Suprapubic skin (tissue), 4 donors: ENCODE data around the gene PDGFC. TPM values are rescaled to one million over a fixed set of nuclear protein-coding genes. Genes with fewer than 3 reads are reported as not detected.

Experiments used
- DNase-seq, 2 donors: peaks; one replicate each; pipeline ENCODE4 v3.0.0-alpha.2; 2019; ENCODE audit warnings: low spot score in 2 of 2
- H3K27ac ChIP-seq: fragments of 200-600 bp; sonication (generic); one replicate; pipeline ENCODE4 v1.5.1; 2019
- H3K27me3 ChIP-seq: fragments of 200-600 bp; sonication (generic); one replicate; pipeline ENCODE4 v1.5.1; 2019
- H3K36me3 ChIP-seq: fragments of 200-600 bp; sonication (generic); one replicate; pipeline ENCODE4 v1.5.1; 2019
- H3K4me1 ChIP-seq: fragments of 200-600 bp; sonication (generic); one replicate; pipeline ENCODE4 v1.5.1; 2019
- H3K4me3 ChIP-seq: fragments of 200-600 bp; sonication (generic); one replicate; pipeline ENCODE4 v1.5.1; 2019; ENCODE audit warnings: mild to moderate bottlenecking
- H3K9me3 ChIP-seq: fragments of 200-600 bp; sonication (generic); one replicate; pipeline ENCODE4 v1.5.1; 2019
- EP300 ChIP-seq: sonication (generic); formaldehyde crosslinking; IDR thresholded peaks from one replicate; pipeline ENCODE4 v1.6.1; 2017; ENCODE audit warnings: antibody characterized with exemption
- POLR2A ChIP-seq, 2 donors: fragments of 450-650 bp; IDR thresholded peaks; one replicate each; pipeline ENCODE4 v1.6.1; 2017; ENCODE audit warnings: antibody characterized with exemption in 2 of 2, mild to moderate bottlenecking in 2 of 2, moderate library complexity in 2 of 2
- POLR2AphosphoS5 ChIP-seq, 3 donors: sonication (generic); formaldehyde crosslinking; IDR thresholded peaks; one replicate each; pipeline ENCODE4 v1.6.1; 2017; ENCODE audit warnings: antibody characterized with exemption in 3 of 3
- WGBS: methylation state at CpG from one replicate; pipeline ENCODE4 v1.1.5; 2018; 5-methylcytosine and 5-hydroxymethylcytosine counted together
- total RNA-seq, 4 donors: library from RNA; depleted of rRNA; stranded (reverse); fragments of >200 nt; gene quantifications; one replicate each; pipeline ENCODE4 v1.1.0, GENCODE V29; 2016
- TF ChIP-seq, protein P1 (sequence below), 2 donors: fragments of 200-600 bp in 1 of 2; fragments of 450-650 bp in 1 of 2; sonication (generic) in 1 of 2; IDR thresholded peaks; one replicate each; pipeline ENCODE4 v1.5.1; 2016 to 2019; ENCODE audit warnings: antibody characterized with exemption in 2 of 2, mild to moderate bottlenecking in 1 of 2, moderate library complexity in 1 of 2

Gene PDGFC
- total RNA-seq, 4 donors from 2014 or later = 12.0 to 26.4 (median 22.4) TPM

DNA sequence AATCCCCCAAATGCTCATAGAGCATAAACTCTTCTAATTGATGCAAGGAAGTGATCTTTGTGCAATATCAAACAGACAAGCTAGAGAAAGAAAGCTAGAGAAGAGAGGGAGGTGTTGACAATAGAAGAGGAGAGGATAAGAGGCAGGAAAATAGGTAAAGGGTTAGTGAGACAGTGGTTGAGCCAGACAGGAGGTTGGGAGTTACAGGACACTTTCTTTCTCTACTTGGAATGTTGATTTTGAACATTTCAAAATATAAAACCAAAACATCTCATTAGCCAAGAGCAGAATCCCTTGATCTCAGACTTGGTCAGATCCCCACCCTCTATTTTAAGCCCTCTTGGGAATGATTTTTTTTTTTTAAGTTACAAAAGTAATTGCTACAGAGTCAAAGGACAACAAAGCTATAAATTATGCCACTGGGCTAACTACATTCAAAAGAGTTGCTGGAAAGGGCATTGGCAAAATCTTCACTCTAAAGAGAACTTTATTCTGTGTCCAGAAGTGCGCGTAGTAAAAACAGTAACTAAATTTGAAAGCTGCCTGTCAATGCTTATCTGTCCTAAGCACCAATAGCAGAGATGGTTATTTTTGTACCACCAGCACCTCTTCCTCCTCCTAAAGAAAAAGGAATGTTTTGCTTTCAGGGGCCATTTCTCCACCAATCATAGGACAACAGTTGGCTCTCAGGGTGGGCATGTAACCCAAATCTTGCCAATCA is 133.8 kb downstream of the PDGFC start:
- Histone ChIP-seq H3K9me3 (peaks cover 17% of the 10 kb centered on the region), H3K27ac (no peak overlapping the region), H3K36me3 (peaks cover 3% of the 10 kb centered on the region), H3K4me3 (no peak overlapping the region), H3K4me1 (no peaks in the 10 kb centered on the region), H3K27me3 (no peaks in the 10 kb centered on the region)
- DNase-seq = no peak
- 76% methylated on average over 2 of the region's 2 CpGs for WGBS
- TF ChIP-seq POLR2A (IDR thresholded peaks at IDR 0.05) = no peak
- TF ChIP-seq POLR2AphosphoS5 (IDR thresholded peaks at IDR 0.05) = no peak
- TF ChIP-seq, protein P1, sequence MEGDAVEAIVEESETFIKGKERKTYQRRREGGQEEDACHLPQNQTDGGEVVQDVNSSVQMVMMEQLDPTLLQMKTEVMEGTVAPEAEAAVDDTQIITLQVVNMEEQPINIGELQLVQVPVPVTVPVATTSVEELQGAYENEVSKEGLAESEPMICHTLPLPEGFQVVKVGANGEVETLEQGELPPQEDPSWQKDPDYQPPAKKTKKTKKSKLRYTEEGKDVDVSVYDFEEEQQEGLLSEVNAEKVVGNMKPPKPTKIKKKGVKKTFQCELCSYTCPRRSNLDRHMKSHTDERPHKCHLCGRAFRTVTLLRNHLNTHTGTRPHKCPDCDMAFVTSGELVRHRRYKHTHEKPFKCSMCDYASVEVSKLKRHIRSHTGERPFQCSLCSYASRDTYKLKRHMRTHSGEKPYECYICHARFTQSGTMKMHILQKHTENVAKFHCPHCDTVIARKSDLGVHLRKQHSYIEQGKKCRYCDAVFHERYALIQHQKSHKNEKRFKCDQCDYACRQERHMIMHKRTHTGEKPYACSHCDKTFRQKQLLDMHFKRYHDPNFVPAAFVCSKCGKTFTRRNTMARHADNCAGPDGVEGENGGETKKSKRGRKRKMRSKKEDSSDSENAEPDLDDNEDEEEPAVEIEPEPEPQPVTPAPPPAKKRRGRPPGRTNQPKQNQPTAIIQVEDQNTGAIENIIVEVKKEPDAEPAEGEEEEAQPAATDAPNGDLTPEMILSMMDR (IDR thresholded peaks at IDR 0.05) = no peak
- TF ChIP-seq EP300 = no peak

- no peak for DNase-seq
- no peaks in the 10 kb centered on the region for H3K36me3 ChIP-seq
- TF ChIP-seq POLR2A (IDR thresholded peaks at IDR 0.05) = no peak
- TF ChIP-seq EP300 = no peak
- TF ChIP-seq, protein P1 (IDR thresholded peaks at IDR 0.05) = no peak
- TF ChIP-seq POLR2AphosphoS5 (IDR thresholded peaks at IDR 0.05) = no peak
- H3K4me3 ChIP-seq = no peak overlapping the region
- no peaks in the 10 kb centered on the region for H3K27me3 ChIP-seq
- H3K27ac ChIP-seq = no peak overlapping the region
- peaks cover 7% of the 10 kb centered on the region for H3K4me1 ChIP-seq
- WGBS = 94% methylated on average over 3 of the region's 3 CpGs
- no peaks in the 10 kb centered on the region for H3K9me3 ChIP-seq
These were observed 138.7 kb downstream of the PDGFC start for GRCh38 chr4:156832886-156833285.

GRCh38 chr4:156830351-156830750 is 141.2 kb downstream of the PDGFC start:
- Histone ChIP-seq H3K4me3 (no peak overlapping the region), H3K27me3 (no peaks in the 10 kb centered on the region), H3K4me1 (peaks cover 7% of the 10 kb centered on the region), H3K36me3 (no peaks in the 10 kb centered on the region), H3K9me3 (no peaks in the 10 kb centered on the region), H3K27ac (no peak overlapping the region)
- WGBS = 94% methylated on average over 4 of the region's 4 CpGs
- no peak for DNase-seq
- no peak for TF ChIP-seq POLR2A (IDR thresholded peaks at IDR 0.05)
- no peak for TF ChIP-seq POLR2AphosphoS5 (IDR thresholded peaks at IDR 0.05)
- no peak for TF ChIP-seq EP300
- TF ChIP-seq, protein P1 (IDR thresholded peaks at IDR 0.05) = no peak

DNA sequence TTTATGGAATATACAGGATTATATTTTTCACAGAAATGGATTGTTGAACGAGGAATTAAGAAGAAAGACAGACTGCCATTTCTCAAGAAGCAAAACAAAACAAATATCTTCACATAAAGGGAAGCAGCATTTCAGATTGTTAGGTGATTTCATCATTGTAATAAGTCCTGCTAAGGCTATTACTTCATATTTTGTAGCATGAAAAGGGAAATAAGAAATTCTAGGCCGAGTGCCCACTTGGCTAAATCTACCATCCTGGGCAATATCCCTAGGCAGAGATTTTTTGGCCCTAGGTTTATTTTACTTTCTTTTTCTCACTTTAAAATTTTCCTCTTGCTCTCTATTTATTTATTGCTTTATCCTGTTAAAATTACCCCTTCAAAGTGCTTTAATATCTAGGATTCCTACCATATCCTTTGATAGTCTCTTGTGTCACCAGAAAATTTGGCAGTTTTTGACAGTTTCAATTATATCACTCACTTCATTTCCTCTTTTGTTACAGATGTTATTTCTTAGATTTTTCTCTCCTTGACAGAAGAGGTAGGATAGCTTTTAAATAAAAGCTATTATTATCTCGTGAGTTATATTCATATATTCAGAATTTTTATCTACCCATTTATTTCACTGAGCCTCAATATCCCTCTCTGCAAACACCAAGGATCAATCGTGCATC is 142.3 kb downstream of the PDGFC start:
- 32% methylated on average over 4 of the region's 4 CpGs for WGBS
- no peak overlapping the region for H3K4me3 ChIP-seq
- no peaks in the 10 kb centered on the region for H3K27me3 ChIP-seq
- no peak overlapping the region for H3K27ac ChIP-seq
- no peaks in the 10 kb centered on the region for H3K9me3 ChIP-seq
- peaks cover 7% of the 10 kb centered on the region for H3K4me1 ChIP-seq
- TF ChIP-seq, protein P1 (IDR thresholded peaks at IDR 0.05) = no peak
- no peak for TF ChIP-seq EP300
- no peak for TF ChIP-seq POLR2AphosphoS5 (IDR thresholded peaks at IDR 0.05)
- TF ChIP-seq POLR2A (IDR thresholded peaks at IDR 0.05) = no peak
- peak in 1 of 2 donors; percentile 64 for DNase-seq
- no peaks in the 10 kb centered on the region for H3K36me3 ChIP-seq

DNA sequence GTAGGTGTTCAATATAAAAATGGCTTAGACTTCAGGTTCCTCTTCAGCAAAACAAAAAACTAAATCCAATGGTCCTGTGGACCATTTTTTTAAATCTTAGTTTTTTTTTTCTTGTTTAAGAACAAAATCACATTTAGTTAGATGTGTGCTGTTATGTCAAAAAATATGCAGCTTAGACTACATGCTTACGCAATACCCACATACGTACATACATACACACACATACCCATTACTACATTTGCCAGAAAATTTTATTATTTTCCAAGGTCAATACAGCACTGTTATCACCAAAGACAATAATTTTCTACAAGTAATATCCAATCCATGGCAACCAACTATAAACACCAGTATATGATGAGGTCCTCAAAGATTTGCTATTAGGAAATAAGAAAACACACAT is 144.1 kb downstream of the PDGFC start:
- H3K4me3 ChIP-seq = no peak overlapping the region

More for the DNA sequence above, 144.1 kb downstream of the PDGFC start:
- Histone ChIP-seq H3K27ac (no peak overlapping the region), H3K27me3 (no peaks in the 10 kb centered on the region), H3K4me1 (peaks cover 7% of the 10 kb centered on the region), H3K36me3 (no peaks in the 10 kb centered on the region), H3K9me3 (no peaks in the 10 kb centered on the region)
- TF ChIP-seq, protein P1 (IDR thresholded peaks at IDR 0.05) = no peak
- TF ChIP-seq POLR2AphosphoS5 (IDR thresholded peaks at IDR 0.05) (no peak), EP300 (no peak), POLR2A (IDR thresholded peaks at IDR 0.05) (no peak)
- 90% methylated on average over 2 of the region's 2 CpGs for WGBS
- no peak for DNase-seq
